Astrocyte (in vitro differentiated cells and primary cell): ENCODE results near the gene TRMT13.

Source experiments
- CTCF ChIP-seq: IDR thresholded peaks from 2 replicates; pipeline ENCODE4 v1.5.1; 2011; ENCODE audit warnings: low read depth, mild to moderate bottlenecking, inconsistent platforms, low read length, moderate library complexity; ENCODE audit not compliant: insufficient read depth
- EZH2 ChIP-seq: IDR thresholded peaks from 2 replicates; pipeline ENCODE4 v1.6.1; 2012; ENCODE audit warnings: mild to moderate bottlenecking, low read length, inconsistent platforms; ENCODE audit not compliant: insufficient read depth

GRCh38 chr1:100090471-100090870, 42.5 kb upstream of the TRMT13 start:
- TF ChIP-seq CTCF (no peak), EZH2 (no peak)
